KMS-11 (cell line): ENCODE measurements around the gene MATK.

Experiments used
- H2AFZ ChIP-seq: fragments of 200-600 bp; sonication (generic); 2 replicates; pipeline ENCODE4 v1.6.1; 2016; ENCODE audit warnings: antibody characterized with exemption, mixed run types, low read depth
- H3K27ac ChIP-seq: fragments of 200-600 bp; sonication (generic); 2 replicates; pipeline ENCODE4 v1.6.1; 2016; ENCODE audit warnings: mild to moderate bottlenecking, mixed run types
- H3K27me3 ChIP-seq: fragments of 200-600 bp; sonication (generic); 2 replicates; pipeline ENCODE4 v1.6.1; 2017; ENCODE audit warnings: mild to moderate bottlenecking, low read depth, mixed run types, moderate library complexity; ENCODE audit not compliant: insufficient read depth
- H3K36me3 ChIP-seq: fragments of 200-600 bp; sonication (generic); 2 replicates; pipeline ENCODE4 v1.6.1; 2017; ENCODE audit warnings: mild to moderate bottlenecking, mixed run types; ENCODE audit not compliant: insufficient read depth
- H3K4me1 ChIP-seq: fragments of 200-600 bp; sonication (generic); 2 replicates; pipeline ENCODE4 v1.6.1; 2016; ENCODE audit warnings: mild to moderate bottlenecking, low read depth, mixed run types; ENCODE audit not compliant: poor library complexity, severe bottlenecking
- H3K4me2 ChIP-seq: fragments of 200-600 bp; sonication (generic); 2 replicates; pipeline ENCODE4 v1.7.0; 2016; ENCODE audit warnings: mild to moderate bottlenecking, mixed run types
- H3K4me3 ChIP-seq: fragments of 200-600 bp; sonication (generic); IDR thresholded peaks from 2 replicates; pipeline ENCODE4 v1.6.1; 2017; ENCODE audit warnings: low read depth, low read length, mixed read lengths; ENCODE audit not compliant: insufficient read depth
- H3K79me2 ChIP-seq: fragments of 200-600 bp; sonication (generic); 2 replicates; pipeline ENCODE4 v1.6.1; 2016; ENCODE audit warnings: low read depth, mixed run types; ENCODE audit not compliant: insufficient read depth
- H3K9ac ChIP-seq: fragments of 200-600 bp; sonication (generic); 2 replicates; pipeline ENCODE4 v1.6.1; 2016; ENCODE audit warnings: mild to moderate bottlenecking, mixed run types
- H4K20me1 ChIP-seq: fragments of 200-600 bp; sonication (generic); 2 replicates; pipeline ENCODE4 v1.6.1; 2016; ENCODE audit warnings: mild to moderate bottlenecking, mixed run types; ENCODE audit not compliant: insufficient read depth
- CTCF ChIP-seq: fragments of 200-600 bp; sonication (generic); conservative IDR thresholded peaks from 2 replicates; pipeline ENCODE4 v1.6.1; 2017; ENCODE audit warnings: low read depth, mild to moderate bottlenecking, antibody characterized with exemption, low read length, moderate library complexity, mixed read lengths

MATK gene

GRCh38 chr19:3769494-3769893, 16.7 kb downstream of the MATK start:
- Histone ChIP-seq H3K4me2 (no peak overlapping the region), H3K4me1 (no peaks in the 10 kb centered on the region), H4K20me1 (no peaks in the 10 kb centered on the region), H3K27me3 (peaks cover 6% of the 10 kb centered on the region; the same call in 1 of the 2 replicates), H3K79me2 (no peaks in the 10 kb centered on the region), H3K36me3 (no peaks in the 10 kb centered on the region), H3K4me3 (no peak overlapping the region), H2AFZ (no peak overlapping the region), H3K9ac (no peak overlapping the region), H3K27ac (no peak overlapping the region)
- no peak for TF ChIP-seq CTCF

- H3K4me1 ChIP-seq, result no peaks in the 10 kb centered on the region
- no peak overlapping the region for H3K4me2 ChIP-seq
- H3K27me3 ChIP-seq, result peaks cover 3% of the 10 kb centered on the region; the same call in 1 of the 2 replicates
- no peaks in the 10 kb centered on the region for H3K79me2 ChIP-seq
- H3K9ac ChIP-seq, result no peak overlapping the region
- H3K27ac ChIP-seq, result no peak overlapping the region
- no peaks in the 10 kb centered on the region for H4K20me1 ChIP-seq
- H3K36me3 ChIP-seq, result no peaks in the 10 kb centered on the region
- H2AFZ ChIP-seq, result no peak overlapping the region
- no peak overlapping the region for H3K4me3 ChIP-seq
- TF ChIP-seq CTCF, result no peak
Observed at GRCh38 chr19:3768748-3769099, 17.5 kb downstream of the MATK start.

GRCh38 chr19:3768015-3768747, 18.0 kb downstream of the MATK start:
- Histone ChIP-seq H3K36me3 (no peaks in the 10 kb centered on the region), H3K4me3 (no peak overlapping the region), H3K9ac (no peak overlapping the region), H3K27me3 (no peaks in the 10 kb centered on the region), H4K20me1 (no peaks in the 10 kb centered on the region), H3K79me2 (no peaks in the 10 kb centered on the region), H3K4me2 (no peak overlapping the region), H2AFZ (no peak overlapping the region), H3K4me1 (peaks cover 4% of the 10 kb centered on the region), H3K27ac (no peak overlapping the region)
- TF ChIP-seq CTCF, result no peak

GRCh38 chr19:3767050-3767449, 19.1 kb downstream of the MATK start:
- Histone ChIP-seq H2AFZ (no peak overlapping the region), H3K4me1 (peaks cover 9% of the 10 kb centered on the region), H4K20me1 (no peaks in the 10 kb centered on the region), H3K79me2 (no peaks in the 10 kb centered on the region), H3K27me3 (no peaks in the 10 kb centered on the region), H3K4me2 (no peak overlapping the region), H3K36me3 (no peaks in the 10 kb centered on the region), H3K4me3 (no peak overlapping the region), H3K27ac (no peak overlapping the region), H3K9ac (no peak overlapping the region)
- no peak for TF ChIP-seq CTCF
